ENCODE measurements around the gene WHRN. TPM values are rescaled to one million over a fixed set of nuclear protein-coding genes. Genes with fewer than 3 reads are reported as not detected.

The WHRN gene
- polyA plus RNA-seq, 1 donor from 2014 or later = 2.5 TPM

GRCh38 chr9:114521846-114522245, 16.6 kb upstream of the WHRN start (continued):
- no peak for TF ChIP-seq EP300 (conservative IDR thresholded peaks at IDR 0.05; ENCODE audit: poor library complexity, severe bottlenecking)

DNA sequence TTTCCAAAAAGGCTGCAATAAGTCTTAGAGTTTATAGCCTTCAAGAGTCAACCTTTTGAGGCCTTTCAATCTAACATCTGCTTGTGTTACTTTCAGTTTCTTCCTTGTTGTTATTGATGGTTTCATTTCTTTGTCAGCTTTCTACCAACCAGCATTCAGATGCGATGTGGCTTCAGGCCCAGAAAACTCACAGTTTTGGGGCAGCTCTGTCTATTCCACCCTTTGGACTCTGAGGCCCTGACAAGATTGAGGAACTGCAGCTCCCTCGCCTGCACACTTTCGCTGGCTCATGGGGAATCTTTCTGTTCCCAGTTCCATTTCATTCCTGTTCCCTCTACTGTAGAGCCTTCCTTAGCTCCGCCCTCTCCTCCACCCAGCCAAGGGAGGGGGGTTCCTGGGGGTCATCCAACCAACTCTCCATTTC, 13.3 kb upstream of the WHRN start:
- Histone ChIP-seq H3K4me2 (ENCODE audit: low read length) (no peak overlapping the region), H2AFZ (ENCODE audit: low read depth, low read length) (no peak overlapping the region), H3K9ac (ENCODE audit: low read length) (no peak overlapping the region)

GRCh38 chr9:114518120-114518519, 12.8 kb upstream of the WHRN start:
- no peaks in the 10 kb centered on the region for H3K9me2 ChIP-seq (ENCODE audit: insufficient read depth, low read length)
- no peak overlapping the region for H3K27ac ChIP-seq (ENCODE audit: low read length)
- H3K79me2 ChIP-seq (replicated peaks; ENCODE audit: insufficient read depth, low read length) = no peaks in the 10 kb centered on the region
- no peaks in the 10 kb centered on the region for H3K9me3 ChIP-seq (ENCODE audit: low read length)
- no peak overlapping the region for H2AFZ ChIP-seq (ENCODE audit: low read depth, low read length)
- no peaks in the 10 kb centered on the region for H3K36me3 ChIP-seq (ENCODE audit: insufficient read depth, low read length)
- no peak overlapping the region for H3K9ac ChIP-seq (ENCODE audit: low read length)
- TF ChIP-seq RAD21 (conservative IDR thresholded peaks at IDR 0.05) = no peak
- no peak for TF ChIP-seq EZH2 (IDR thresholded peaks at IDR 0.05; ENCODE audit: borderline replicate concordance, insufficient read depth, low read length, poor library complexity, severe bottlenecking)
- no peak for TF ChIP-seq SMC3 (conservative IDR thresholded peaks at IDR 0.05; ENCODE audit: poor library complexity)
- TF ChIP-seq POLR2AphosphoS5 (IDR thresholded peaks at IDR 0.05) = no peak
- TF ChIP-seq, protein P1, sequence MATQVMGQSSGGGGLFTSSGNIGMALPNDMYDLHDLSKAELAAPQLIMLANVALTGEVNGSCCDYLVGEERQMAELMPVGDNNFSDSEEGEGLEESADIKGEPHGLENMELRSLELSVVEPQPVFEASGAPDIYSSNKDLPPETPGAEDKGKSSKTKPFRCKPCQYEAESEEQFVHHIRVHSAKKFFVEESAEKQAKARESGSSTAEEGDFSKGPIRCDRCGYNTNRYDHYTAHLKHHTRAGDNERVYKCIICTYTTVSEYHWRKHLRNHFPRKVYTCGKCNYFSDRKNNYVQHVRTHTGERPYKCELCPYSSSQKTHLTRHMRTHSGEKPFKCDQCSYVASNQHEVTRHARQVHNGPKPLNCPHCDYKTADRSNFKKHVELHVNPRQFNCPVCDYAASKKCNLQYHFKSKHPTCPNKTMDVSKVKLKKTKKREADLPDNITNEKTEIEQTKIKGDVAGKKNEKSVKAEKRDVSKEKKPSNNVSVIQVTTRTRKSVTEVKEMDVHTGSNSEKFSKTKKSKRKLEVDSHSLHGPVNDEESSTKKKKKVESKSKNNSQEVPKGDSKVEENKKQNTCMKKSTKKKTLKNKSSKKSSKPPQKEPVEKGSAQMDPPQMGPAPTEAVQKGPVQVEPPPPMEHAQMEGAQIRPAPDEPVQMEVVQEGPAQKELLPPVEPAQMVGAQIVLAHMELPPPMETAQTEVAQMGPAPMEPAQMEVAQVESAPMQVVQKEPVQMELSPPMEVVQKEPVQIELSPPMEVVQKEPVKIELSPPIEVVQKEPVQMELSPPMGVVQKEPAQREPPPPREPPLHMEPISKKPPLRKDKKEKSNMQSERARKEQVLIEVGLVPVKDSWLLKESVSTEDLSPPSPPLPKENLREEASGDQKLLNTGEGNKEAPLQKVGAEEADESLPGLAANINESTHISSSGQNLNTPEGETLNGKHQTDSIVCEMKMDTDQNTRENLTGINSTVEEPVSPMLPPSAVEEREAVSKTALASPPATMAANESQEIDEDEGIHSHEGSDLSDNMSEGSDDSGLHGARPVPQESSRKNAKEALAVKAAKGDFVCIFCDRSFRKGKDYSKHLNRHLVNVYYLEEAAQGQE (IDR thresholded peaks at IDR 0.05; ENCODE audit: borderline replicate concordance) = no peak
- TF ChIP-seq EP300 (conservative IDR thresholded peaks at IDR 0.05; ENCODE audit: poor library complexity, severe bottlenecking) = no peak
- TF ChIP-seq, protein P2, sequence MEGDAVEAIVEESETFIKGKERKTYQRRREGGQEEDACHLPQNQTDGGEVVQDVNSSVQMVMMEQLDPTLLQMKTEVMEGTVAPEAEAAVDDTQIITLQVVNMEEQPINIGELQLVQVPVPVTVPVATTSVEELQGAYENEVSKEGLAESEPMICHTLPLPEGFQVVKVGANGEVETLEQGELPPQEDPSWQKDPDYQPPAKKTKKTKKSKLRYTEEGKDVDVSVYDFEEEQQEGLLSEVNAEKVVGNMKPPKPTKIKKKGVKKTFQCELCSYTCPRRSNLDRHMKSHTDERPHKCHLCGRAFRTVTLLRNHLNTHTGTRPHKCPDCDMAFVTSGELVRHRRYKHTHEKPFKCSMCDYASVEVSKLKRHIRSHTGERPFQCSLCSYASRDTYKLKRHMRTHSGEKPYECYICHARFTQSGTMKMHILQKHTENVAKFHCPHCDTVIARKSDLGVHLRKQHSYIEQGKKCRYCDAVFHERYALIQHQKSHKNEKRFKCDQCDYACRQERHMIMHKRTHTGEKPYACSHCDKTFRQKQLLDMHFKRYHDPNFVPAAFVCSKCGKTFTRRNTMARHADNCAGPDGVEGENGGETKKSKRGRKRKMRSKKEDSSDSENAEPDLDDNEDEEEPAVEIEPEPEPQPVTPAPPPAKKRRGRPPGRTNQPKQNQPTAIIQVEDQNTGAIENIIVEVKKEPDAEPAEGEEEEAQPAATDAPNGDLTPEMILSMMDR (IDR thresholded peaks at IDR 0.05; ENCODE audit: poor library complexity, severe bottlenecking) = no peak
- no peak for TF ChIP-seq TAF1 (IDR thresholded peaks at IDR 0.05; ENCODE audit: low read depth)
- no peak for TF ChIP-seq MXI1 (conservative IDR thresholded peaks at IDR 0.05; ENCODE audit: poor library complexity, severe bottlenecking)
- no peaks in the 10 kb centered on the region for H3F3A ChIP-seq (ENCODE audit: insufficient read depth, low read length, poor library complexity, severe bottlenecking)
- H3K4me2 ChIP-seq (ENCODE audit: low read length) = no peak overlapping the region
- H3K27me3 ChIP-seq (ENCODE audit: insufficient read depth, low read depth, low read length) = no peaks in the 10 kb centered on the region
- no peak overlapping the region for H3K4me3 ChIP-seq (ENCODE audit: low read length)
- H4K20me1 ChIP-seq (ENCODE audit: insufficient read depth) = no peaks in the 10 kb centered on the region

More for the DNA sequence above, 13.3 kb upstream of the WHRN start:
- Histone ChIP-seq H3K9me3 (ENCODE audit: low read length) (no peaks in the 10 kb centered on the region), H3K27me3 (ENCODE audit: insufficient read depth, low read depth, low read length) (no peaks in the 10 kb centered on the region), H4K20me1 (ENCODE audit: insufficient read depth) (no peaks in the 10 kb centered on the region), H3K9me2 (ENCODE audit: insufficient read depth, low read length) (no peaks in the 10 kb centered on the region), H3K79me2 (replicated peaks; ENCODE audit: insufficient read depth, low read length) (no peaks in the 10 kb centered on the region), H3K4me3 (ENCODE audit: low read length) (no peak overlapping the region), H3K27ac (ENCODE audit: low read length) (no peak overlapping the region), H3K36me3 (ENCODE audit: insufficient read depth, low read length) (no peaks in the 10 kb centered on the region), H3F3A (ENCODE audit: insufficient read depth, low read length, poor library complexity, severe bottlenecking) (no peaks in the 10 kb centered on the region)
- TF ChIP-seq, protein P1 (IDR thresholded peaks at IDR 0.05; ENCODE audit: borderline replicate concordance) = no peak
- TF ChIP-seq TAF1 (IDR thresholded peaks at IDR 0.05; ENCODE audit: low read depth) (no peak), EZH2 (IDR thresholded peaks at IDR 0.05; ENCODE audit: borderline replicate concordance, insufficient read depth, low read length, poor library complexity, severe bottlenecking) (no peak), EP300 (conservative IDR thresholded peaks at IDR 0.05; ENCODE audit: poor library complexity, severe bottlenecking) (no peak), MXI1 (conservative IDR thresholded peaks at IDR 0.05; ENCODE audit: poor library complexity, severe bottlenecking) (no peak), POLR2AphosphoS5 (IDR thresholded peaks at IDR 0.05) (no peak), RAD21 (conservative IDR thresholded peaks at IDR 0.05) (no peak), SMC3 (conservative IDR thresholded peaks at IDR 0.05; ENCODE audit: poor library complexity) (no peak)
- TF ChIP-seq, protein P2 (IDR thresholded peaks at IDR 0.05; ENCODE audit: poor library complexity, severe bottlenecking) = no peak

All from neural cell (in vitro differentiated cells).